GM12878 (cell line): ENCODE results near the gene HSD17B12.

Experiments used
- EGR1 ChIP-seq, 2 experiments: IDR thresholded peaks; 1 replicate in 1 of 2; 2 replicates in 1 of 2; pipeline ENCODE4 v1.6.1; 2011 to 2012; ENCODE audit warnings: low read depth in 2 of 2, low read length in 2 of 2, borderline replicate concordance in 1 of 2, mild to moderate bottlenecking in 1 of 2, moderate library complexity in 1 of 2
- GABPA ChIP-seq: IDR thresholded peaks from 2 replicates; pipeline ENCODE4 v1.6.1; 2014; ENCODE audit warnings: antibody characterized with exemption, low read depth, mild to moderate bottlenecking, inconsistent platforms
- TF ChIP-seq, protein P1 (sequence below): fragments of 450-650 bp; formaldehyde crosslinking; IDR thresholded peaks from 2 replicates; pipeline ENCODE4 v1.5.0; 2022; ENCODE audit warnings: mild to moderate bottlenecking, missing genetic modification characterization

- no peak for TF ChIP-seq GABPA
- TF ChIP-seq EGR1 (IDR thresholded peaks at IDR 0.05; ENCODE audit: borderline replicate concordance in 1 of 2, low read depth in 2 of 2, low read length in 2 of 2): no peak
- TF ChIP-seq, protein P1, sequence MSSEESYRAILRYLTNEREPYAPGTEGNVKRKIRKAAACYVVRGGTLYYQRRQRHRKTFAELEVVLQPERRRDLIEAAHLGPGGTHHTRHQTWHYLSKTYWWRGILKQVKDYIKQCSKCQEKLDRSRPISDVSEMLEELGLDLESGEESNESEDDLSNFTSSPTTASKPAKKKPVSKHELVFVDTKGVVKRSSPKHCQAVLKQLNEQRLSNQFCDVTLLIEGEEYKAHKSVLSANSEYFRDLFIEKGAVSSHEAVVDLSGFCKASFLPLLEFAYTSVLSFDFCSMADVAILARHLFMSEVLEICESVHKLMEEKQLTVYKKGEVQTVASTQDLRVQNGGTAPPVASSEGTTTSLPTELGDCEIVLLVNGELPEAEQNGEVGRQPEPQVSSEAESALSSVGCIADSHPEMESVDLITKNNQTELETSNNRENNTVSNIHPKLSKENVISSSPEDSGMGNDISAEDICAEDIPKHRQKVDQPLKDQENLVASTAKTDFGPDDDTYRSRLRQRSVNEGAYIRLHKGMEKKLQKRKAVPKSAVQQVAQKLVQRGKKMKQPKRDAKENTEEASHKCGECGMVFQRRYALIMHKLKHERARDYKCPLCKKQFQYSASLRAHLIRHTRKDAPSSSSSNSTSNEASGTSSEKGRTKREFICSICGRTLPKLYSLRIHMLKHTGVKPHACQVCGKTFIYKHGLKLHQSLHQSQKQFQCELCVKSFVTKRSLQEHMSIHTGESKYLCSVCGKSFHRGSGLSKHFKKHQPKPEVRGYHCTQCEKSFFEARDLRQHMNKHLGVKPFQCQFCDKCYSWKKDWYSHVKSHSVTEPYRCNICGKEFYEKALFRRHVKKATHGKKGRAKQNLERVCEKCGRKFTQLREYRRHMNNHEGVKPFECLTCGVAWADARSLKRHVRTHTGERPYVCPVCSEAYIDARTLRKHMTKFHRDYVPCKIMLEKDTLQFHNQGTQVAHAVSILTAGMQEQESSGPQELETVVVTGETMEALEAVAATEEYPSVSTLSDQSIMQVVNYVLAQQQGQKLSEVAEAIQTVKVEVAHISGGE (CRISPR knock-in tag): no peak
These were observed 7.9 kb downstream of the HSD17B12 start for GRCh38 chr11:43688394-43688793.
